HCT116 (cell line): ENCODE data around the gene TLL2. TPM values are rescaled to one million over a fixed set of nuclear protein-coding genes. Genes with fewer than 3 reads are reported as not detected.

Source experiments
- ATAC-seq: fragments of 200-7000 bp; cut with Tn5 transposase; 2 replicates; pipeline ENCODE4 v1.9.1; 2020; ENCODE audit warnings: mild to moderate bottlenecking, moderate library complexity
- BruUV-seq: library from RNA; stranded (reverse); fragments of 400-500 nt; replicated peaks from 2 replicates; lab custom pipeline; 2021; lab: Mats Ljungman, UMichigan
- CTCF ChIA-PET: fragments of 300-600 bp; sonication (Branson Sonifier 250); formaldehyde crosslinking; loops from one replicate; lab custom pipeline; 2021; ENCODE audit warnings: antibody characterized with exemption; lab: Charles Lee
- POLR2A ChIA-PET: fragments of 300-600, 350-600 bp; sonication (Branson Sonifier 250); formaldehyde crosslinking; loops from one replicate; lab custom pipeline; 2021; ENCODE audit warnings: antibody characterized with exemption; lab: Charles Lee
- RAD21 ChIA-PET, 2 experiments: fragments of 300-600 bp; sonication (Branson Sonifier 250); formaldehyde crosslinking; loops; one replicate each; lab custom pipeline; 2023; ENCODE audit warnings: low total read pairs in 2 of 2; ENCODE audit not compliant: uncharacterized antibody in 2 of 2, unreplicated experiment in 2 of 2, low non-redundant PET in 1 of 2; lab: Charles Lee
- DNase-seq: peaks from one replicate; pipeline ENCODE4 v3.0.0-alpha.2; 2010; ENCODE audit warnings: low read depth, low spot score
- H2AFZ ChIP-seq: fragments of 200-600 bp; shearing (Covaris generic), sonication (generic); 2 replicates; pipeline ENCODE4 v1.6.1; 2017; ENCODE audit warnings: low read depth, mixed run types, mixed read lengths, antibody characterized with exemption, low read length; ENCODE audit not compliant: poor library complexity, severe bottlenecking
- H3K27ac ChIP-seq: 2 replicates; pipeline ENCODE4 v1.5.1; 2012; ENCODE audit warnings: low read depth, low read length
- H3K27me3 ChIP-seq: fragments of 200-600 bp; sonication (generic); 2 replicates; pipeline ENCODE4 v1.6.1; 2016; ENCODE audit warnings: mixed run types, low read length, mixed read lengths; ENCODE audit not compliant: insufficient read depth
- H3K36me3 ChIP-seq, 2 experiments: fragments of 200-500 bp in 1 of 2; fragments of 200-600 bp in 1 of 2; sonication (Bioruptor generic) in 1 of 2; sonication (generic) in 1 of 2; 2 replicates each; pipeline versions ENCODE4 v1.5.1 to v1.6.1; 2014 to 2016; ENCODE audit warnings: low read length in 2 of 2, inconsistent platforms in 1 of 2, mixed read lengths in 1 of 2, mixed run types in 1 of 2; ENCODE audit not compliant: insufficient read depth in 2 of 2, control insufficient read depth in 1 of 2
- H3K4me1 ChIP-seq, 2 experiments: fragments of 200-600 bp in 1 of 2; sonication (generic) in 1 of 2; 2 replicates each; pipeline versions ENCODE4 v1.5.1 to v1.6.1; 2012 to 2017; ENCODE audit warnings: low read length in 2 of 2, inconsistent platforms in 1 of 2, mild to moderate bottlenecking in 1 of 2, mixed read lengths in 1 of 2, mixed run types in 1 of 2, moderate library complexity in 1 of 2; ENCODE audit not compliant: insufficient read depth in 2 of 2, control insufficient read depth in 1 of 2
- H3K4me2 ChIP-seq: fragments of 200-600 bp; sonication (generic); 2 replicates; pipeline ENCODE4 v1.6.1; 2017; ENCODE audit warnings: mixed run types, low read length, mixed read lengths
- H3K4me3 ChIP-seq, 2 experiments: fragments of 200-600 bp in 1 of 2; sonication (generic) in 1 of 2; replicated peaks in 1 of 2; 2 replicates each; pipeline ENCODE4 v1.5.1; 2011 to 2016; ENCODE audit warnings: low read length in 2 of 2, control low read depth in 1 of 2, low read depth in 1 of 2, mild to moderate bottlenecking in 1 of 2, mixed read lengths in 1 of 2, mixed run types in 1 of 2
- H3K79me2 ChIP-seq: fragments of 200-600 bp; sonication (generic); 2 replicates; pipeline ENCODE4 v1.6.1; 2017; ENCODE audit warnings: mild to moderate bottlenecking, mixed run types, low read length, moderate library complexity, mixed read lengths; ENCODE audit not compliant: insufficient read depth
- H3K9ac ChIP-seq: fragments of 200-600 bp; sonication (generic); 2 replicates; pipeline ENCODE4 v1.6.1; 2016; ENCODE audit warnings: low read length, mixed read lengths
- H3K9me2 ChIP-seq: fragments of 200-600 bp; sonication (generic), shearing (Covaris generic); 2 replicates; pipeline ENCODE4 v1.6.1; 2017; ENCODE audit warnings: mixed run types, mild to moderate bottlenecking, moderate library complexity; ENCODE audit not compliant: insufficient read depth
- H3K9me3 ChIP-seq, 2 experiments: fragments of 200-500 bp in 1 of 2; fragments of 200-600 bp in 1 of 2; sonication (Bioruptor generic) in 1 of 2; sonication (generic) in 1 of 2; 2 replicates each; pipeline ENCODE4 v1.6.1; 2014 to 2017; ENCODE audit warnings: low read length in 2 of 2, mixed read lengths in 2 of 2, inconsistent platforms in 1 of 2, low read depth in 1 of 2, mild to moderate bottlenecking in 1 of 2, mixed run types in 1 of 2, moderate library complexity in 1 of 2; ENCODE audit not compliant: control insufficient read depth in 1 of 2, insufficient read depth in 1 of 2
- H4K20me1 ChIP-seq: fragments of 200-600 bp; sonication (generic), shearing (Covaris generic); 2 replicates; pipeline ENCODE4 v1.6.1; 2017; ENCODE audit warnings: mixed run types, mild to moderate bottlenecking, moderate library complexity; ENCODE audit not compliant: insufficient read depth
- ATF3 ChIP-seq: IDR thresholded peaks from 2 replicates; pipeline ENCODE4 v1.6.1; 2012
- CBX3 ChIP-seq: IDR thresholded peaks from 2 replicates; pipeline ENCODE4 v1.6.1; 2012; ENCODE audit warnings: low read depth
- CEBPB ChIP-seq: IDR thresholded peaks from 2 replicates; pipeline ENCODE4 v1.6.1; 2012; ENCODE audit warnings: low read depth
- CTCF ChIP-seq, 3 experiments: fragments of 200-600 bp in 1 of 3; sonication (generic) in 1 of 3; IDR thresholded peaks in 2 of 3; conservative IDR thresholded peaks in 1 of 3; 2 replicates each; pipeline ENCODE4 v1.5.1; 2012 to 2017; ENCODE audit warnings: low read depth in 2 of 3, low read length in 2 of 3, antibody characterized with exemption in 1 of 3, borderline replicate concordance in 1 of 3, control low read depth in 1 of 3, mild to moderate bottlenecking in 1 of 3, mixed read lengths in 1 of 3, mixed run types in 1 of 3, moderate library complexity in 1 of 3; ENCODE audit not compliant: insufficient read depth in 1 of 3
- ELF1 ChIP-seq: IDR thresholded peaks from 2 replicates; pipeline ENCODE4 v1.6.1; 2012; ENCODE audit warnings: low read depth, borderline replicate concordance
- EZH2phosphoT487 ChIP-seq: fragments of 200-600 bp; IDR thresholded peaks from 2 replicates; pipeline ENCODE4 v1.6.1; 2018; ENCODE audit warnings: antibody characterized with exemption, borderline replicate concordance
- FOSL1 ChIP-seq: IDR thresholded peaks from 2 replicates; pipeline ENCODE4 v1.6.1; 2012; ENCODE audit warnings: low read depth
- REST ChIP-seq: IDR thresholded peaks from 2 replicates; pipeline ENCODE4 v1.6.1; 2012; ENCODE audit warnings: low read depth
- TCF7L2 ChIP-seq: IDR thresholded peaks from 2 replicates; pipeline ENCODE4 v1.7.0; 2011; ENCODE audit warnings: borderline replicate concordance, inconsistent platforms; ENCODE audit not compliant: insufficient read depth, insufficient read length; ENCODE audit errors: extremely low read depth
- YY1 ChIP-seq: IDR thresholded peaks from 2 replicates; pipeline ENCODE4 v1.6.1; 2011; ENCODE audit warnings: low read length, low read depth, moderate library complexity, mild to moderate bottlenecking; ENCODE audit not compliant: insufficient replicate concordance; ENCODE audit errors: extremely low read depth
- ZBTB33 ChIP-seq: IDR thresholded peaks from 2 replicates; pipeline ENCODE4 v1.6.1; 2011; ENCODE audit warnings: mild to moderate bottlenecking, low read length, moderate library complexity; ENCODE audit not compliant: insufficient replicate concordance; ENCODE audit errors: extremely low read depth
- intact Hi-C: fragments of 100-400 bp; cut with micrococcal nuclease; formaldehyde crosslinking; loops from 2 replicates; pipeline ENCODE4 v1.10.0; 2022
- total RNA-seq: library from RNA; stranded (reverse); gene quantifications from one replicate; pipeline ENCODE4 v1.2.1, GENCODE V29; 2021; ENCODE audit not compliant: unreplicated experiment

Gene TLL2
- total RNA-seq, 1 experiment from 2014 or later = 1.3 TPM

GRCh38 chr10:96334616-96335526 is 178.9 kb downstream of the TLL2 start (continued):
- TF ChIP-seq ZBTB33 (no peak), ATF3 (no peak), CEBPB (no peak)
- TF ChIP-seq, all 23 proteins: peak for 2

GRCh38 chr10:96333101-96333500 is 180.6 kb downstream of the TLL2 start:
- no peak overlapping the region for H3K9ac ChIP-seq
- peaks cover 7% of the 10 kb centered on the region; the same call in 1 of the 2 replicates for H3K27me3 ChIP-seq
- H3K4me3 ChIP-seq = no peak overlapping the region
- no peaks in the 10 kb centered on the region for H3K79me2 ChIP-seq
- POLR2A ChIA-PET = no interaction called here
- ATAC-seq (no peak), DNase-seq (no peak)
- RAD21 ChIA-PET = no interaction called here
- BruUV-seq = no TSS peak
- CTCF ChIA-PET = no interaction called here
- H4K20me1 ChIP-seq = no peaks in the 10 kb centered on the region
- intact Hi-C loops = no loop called here
- H2AFZ ChIP-seq = no peak overlapping the region
- H3K4me2 ChIP-seq = no peak overlapping the region
- no peaks in the 10 kb centered on the region for H3K4me1 ChIP-seq
- no peaks in the 10 kb centered on the region for H3K9me2 ChIP-seq
- H3K27ac ChIP-seq = no peak overlapping the region
- no peaks in the 10 kb centered on the region for H3K9me3 ChIP-seq
- no peaks in the 10 kb centered on the region for H3K36me3 ChIP-seq
- no peak for TF ChIP-seq FOSL1
- TF ChIP-seq YY1 = no peak
- TF ChIP-seq CTCF (IDR thresholded peaks at IDR 0.05 in 2 of 3, conservative IDR thresholded peaks at IDR 0.05 in 1 of 3; ENCODE audit: borderline replicate concordance in 1 of 3, insufficient read depth in 1 of 3, low read depth in 2 of 3, low read length in 2 of 3) = no peak
- TF ChIP-seq CBX3 = no peak
- TF ChIP-seq ELF1 = no peak
- no peak for TF ChIP-seq REST
- TF ChIP-seq TCF7L2 = no peak
- TF ChIP-seq EZH2phosphoT487 = no peak
- TF ChIP-seq ZBTB33 = no peak
